C4-2B (cell line): ENCODE data around the gene ARID3B.

Source experiments
- ZFX ChIP-seq: fragments of 450-650 bp; IDR thresholded peaks from 2 replicates; pipeline ENCODE4 v1.6.1; 2017
- TF ChIP-seq, protein P1 (sequence below): fragments of 450-650 bp; conservative IDR thresholded peaks from 2 replicates; pipeline ENCODE4 v1.5.1; 2017; ENCODE audit warnings: mild to moderate bottlenecking

DNA sequence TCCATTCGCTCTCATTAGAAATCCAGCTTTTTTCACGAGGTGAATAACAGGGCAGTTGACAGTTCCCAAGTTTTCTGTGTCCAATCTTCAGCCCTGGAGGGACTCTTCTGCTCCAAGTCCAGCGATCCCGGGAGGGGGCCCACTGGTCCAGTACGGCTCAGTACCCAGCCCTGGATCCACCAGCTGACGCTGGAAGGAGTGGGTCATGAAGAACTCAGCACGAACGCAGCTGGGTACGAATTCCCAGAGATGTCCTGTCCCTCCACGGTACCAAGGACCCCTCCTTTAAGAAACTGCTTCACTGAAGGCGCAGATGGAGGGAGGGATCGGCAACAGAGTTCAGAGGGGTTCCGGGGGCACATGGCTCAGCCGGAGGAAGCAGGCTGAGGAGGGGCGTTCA is 58.1 kb downstream of the ARID3B start:
- TF ChIP-seq, protein P1, sequence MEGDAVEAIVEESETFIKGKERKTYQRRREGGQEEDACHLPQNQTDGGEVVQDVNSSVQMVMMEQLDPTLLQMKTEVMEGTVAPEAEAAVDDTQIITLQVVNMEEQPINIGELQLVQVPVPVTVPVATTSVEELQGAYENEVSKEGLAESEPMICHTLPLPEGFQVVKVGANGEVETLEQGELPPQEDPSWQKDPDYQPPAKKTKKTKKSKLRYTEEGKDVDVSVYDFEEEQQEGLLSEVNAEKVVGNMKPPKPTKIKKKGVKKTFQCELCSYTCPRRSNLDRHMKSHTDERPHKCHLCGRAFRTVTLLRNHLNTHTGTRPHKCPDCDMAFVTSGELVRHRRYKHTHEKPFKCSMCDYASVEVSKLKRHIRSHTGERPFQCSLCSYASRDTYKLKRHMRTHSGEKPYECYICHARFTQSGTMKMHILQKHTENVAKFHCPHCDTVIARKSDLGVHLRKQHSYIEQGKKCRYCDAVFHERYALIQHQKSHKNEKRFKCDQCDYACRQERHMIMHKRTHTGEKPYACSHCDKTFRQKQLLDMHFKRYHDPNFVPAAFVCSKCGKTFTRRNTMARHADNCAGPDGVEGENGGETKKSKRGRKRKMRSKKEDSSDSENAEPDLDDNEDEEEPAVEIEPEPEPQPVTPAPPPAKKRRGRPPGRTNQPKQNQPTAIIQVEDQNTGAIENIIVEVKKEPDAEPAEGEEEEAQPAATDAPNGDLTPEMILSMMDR = no peak
- no peak for TF ChIP-seq ZFX
